HG02870 (cell line): ENCODE results near the gene GALNT9.
"Not testable (repeated sequence)": the region's sequence is repeated elsewhere in the genome, so short reads cannot be mapped to it uniquely, and the experiment has no call there.

Source experiments
- ATAC-seq: cut with Tn5 transposase; IDR thresholded peaks from one replicate; pipeline ENCODE4 v1.9.1; 2021; ENCODE audit warnings: mild to moderate bottlenecking, moderate library complexity; ENCODE audit not compliant: unreplicated experiment

The GALNT9 gene

GRCh38 chr12:132267873-132268272, 61.5 kb downstream of the GALNT9 start:
- no peak for ATAC-seq

GRCh38 chr12:132266802-132267201, 62.6 kb downstream of the GALNT9 start:
- ATAC-seq, result no peak

GRCh38 chr12:132266370-132266769, 63.0 kb downstream of the GALNT9 start:
- no peak for ATAC-seq

DNA sequence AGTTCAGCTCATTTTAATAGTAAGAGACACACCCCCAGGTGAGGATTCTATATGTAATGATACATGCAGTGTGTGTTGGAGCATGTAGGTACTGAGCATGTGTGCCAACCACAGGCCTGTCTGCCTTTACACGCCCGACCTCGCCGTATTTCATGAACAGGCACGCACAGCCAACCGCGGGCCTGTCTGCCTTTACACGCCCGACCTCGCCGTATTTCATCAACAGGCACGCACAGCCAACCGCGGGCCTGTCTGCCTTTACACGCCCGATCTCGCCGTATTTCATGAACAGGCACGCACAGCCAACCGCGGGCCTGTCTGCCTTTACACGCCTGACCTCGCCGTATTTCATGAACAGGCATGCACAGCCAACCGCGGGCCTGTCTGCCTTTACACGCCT, 63.6 kb downstream of the GALNT9 start:
- ATAC-seq, result not testable (repeated sequence)

DNA sequence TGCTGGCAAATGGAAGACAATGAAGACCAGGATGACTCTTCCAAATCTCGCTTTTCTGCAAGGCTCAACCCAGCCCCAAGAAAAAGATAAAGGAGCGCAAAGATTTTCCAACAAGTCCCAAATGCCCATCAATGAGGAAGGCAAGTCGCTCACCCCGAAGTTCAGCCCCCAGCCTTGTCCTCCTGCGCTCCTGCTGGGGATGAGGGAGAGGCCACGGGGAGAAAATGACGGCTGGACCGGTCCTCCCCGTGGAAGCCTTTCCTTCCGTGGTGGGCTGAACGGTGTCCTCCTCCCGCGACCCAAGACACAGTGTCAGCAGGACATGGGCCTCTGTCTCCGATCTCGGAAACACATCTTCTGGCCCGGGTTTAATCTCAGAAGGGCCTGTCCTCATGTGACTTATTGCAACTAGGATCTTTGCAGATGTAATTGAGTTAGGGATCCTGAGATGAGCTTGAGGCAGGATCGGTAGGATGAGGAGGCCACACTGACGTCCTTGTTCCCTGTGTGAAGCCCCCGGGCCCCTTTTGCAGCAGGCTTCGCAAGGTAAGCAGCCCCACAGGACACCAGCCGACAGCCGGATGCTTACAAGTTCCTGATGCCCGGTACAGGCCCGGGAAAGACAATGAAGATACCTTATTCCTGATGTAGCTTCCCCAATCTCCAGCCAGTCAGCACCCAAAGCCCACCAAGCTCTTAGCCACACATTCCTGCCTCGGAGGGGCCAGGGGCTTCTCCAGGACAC, 64.2 kb downstream of the GALNT9 start:
- ATAC-seq, result no peak

- ATAC-seq, result no peak
These were observed 65.0 kb downstream of the GALNT9 start for GRCh38 chr12:132264086-132265010.

DNA sequence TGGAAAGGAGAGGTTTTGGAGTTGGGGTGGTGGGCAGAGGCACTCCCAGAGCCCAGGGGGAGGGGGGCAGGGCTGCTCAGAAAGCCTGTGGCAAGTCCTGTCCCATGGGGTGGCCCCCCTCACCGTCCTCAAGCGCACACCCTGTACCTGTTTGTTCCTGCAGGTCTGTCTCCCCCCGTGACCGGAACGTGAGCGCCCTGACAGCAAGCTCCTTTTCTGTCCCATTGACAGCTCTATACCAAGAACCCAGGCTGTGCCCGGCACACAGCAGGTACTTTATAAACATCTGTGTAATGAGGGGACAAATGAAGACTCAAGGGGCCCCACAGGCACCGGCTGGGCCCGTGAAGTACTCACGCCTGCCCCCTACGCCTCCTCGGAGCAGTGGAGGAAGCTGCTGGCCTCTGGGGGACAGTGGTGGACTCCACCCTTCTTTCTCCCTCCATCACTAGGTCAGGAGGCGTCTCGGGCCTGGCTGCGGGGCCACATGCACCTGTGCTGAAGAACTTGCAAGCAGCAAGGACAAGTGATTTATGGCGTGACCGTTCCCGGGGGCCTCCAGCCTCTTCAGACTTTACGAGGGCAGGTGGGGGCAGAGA, 65.8 kb downstream of the GALNT9 start:
- no peak for ATAC-seq

- ATAC-seq, result no peak
These were observed 66.4 kb downstream of the GALNT9 start for GRCh38 chr12:132263061-132263360.

- ATAC-seq, result no peak
These were observed 66.9 kb downstream of the GALNT9 start for GRCh38 chr12:132262256-132263060.

- no peak for ATAC-seq
These were observed 67.9 kb downstream of the GALNT9 start for GRCh38 chr12:132261328-132262138.

DNA sequence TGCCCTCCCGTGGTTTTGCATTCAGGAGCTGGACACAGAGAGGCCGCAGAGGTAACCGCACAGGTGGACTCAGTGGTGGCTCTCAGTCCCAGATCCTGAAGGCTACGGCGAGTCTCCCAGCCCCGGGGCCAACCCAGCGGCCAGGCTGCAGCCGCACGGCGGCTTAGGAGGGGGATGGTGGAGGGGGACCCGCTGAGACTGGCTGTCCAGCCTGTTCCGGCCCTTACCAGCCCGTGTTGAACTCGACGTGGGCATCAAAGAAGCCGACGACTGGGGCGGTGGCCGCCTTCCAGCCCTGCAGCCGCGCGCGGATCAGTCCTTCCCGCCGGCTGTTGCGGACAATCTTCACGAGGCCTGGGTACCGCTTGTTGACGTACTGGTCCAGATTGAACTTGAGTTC, 68.7 kb downstream of the GALNT9 start:
- ATAC-seq, result no peak

GRCh38 chr12:132259872-132260695, 69.3 kb downstream of the GALNT9 start:
- no peak for ATAC-seq

DNA sequence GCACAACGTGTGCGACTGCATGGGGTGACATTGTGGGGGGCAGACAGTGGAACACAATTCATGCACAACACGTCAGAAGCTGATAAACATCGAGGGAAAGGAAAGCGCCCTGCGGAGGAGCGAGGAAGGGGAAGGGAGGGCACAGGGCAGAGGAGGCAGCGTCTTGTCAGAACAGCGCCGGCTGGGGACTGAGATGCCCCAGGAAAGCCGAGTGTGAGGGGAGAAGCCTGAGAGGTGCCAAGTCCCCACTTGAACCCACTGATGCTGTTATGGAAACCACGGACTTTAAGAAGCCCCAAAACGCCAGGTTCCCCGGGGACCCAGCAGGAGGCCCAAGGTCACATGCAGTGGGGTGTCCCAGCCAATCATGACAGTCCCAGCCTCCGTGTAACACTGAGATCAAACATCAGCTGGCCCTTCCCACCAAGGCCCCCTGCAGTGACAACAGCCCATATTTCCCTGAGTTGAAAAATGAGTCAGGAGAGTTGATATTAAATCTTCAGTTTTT, 70.0 kb downstream of the GALNT9 start:
- no peak for ATAC-seq

- no peak for ATAC-seq
These were observed 70.8 kb downstream of the GALNT9 start for GRCh38 chr12:132258543-132258942.

DNA sequence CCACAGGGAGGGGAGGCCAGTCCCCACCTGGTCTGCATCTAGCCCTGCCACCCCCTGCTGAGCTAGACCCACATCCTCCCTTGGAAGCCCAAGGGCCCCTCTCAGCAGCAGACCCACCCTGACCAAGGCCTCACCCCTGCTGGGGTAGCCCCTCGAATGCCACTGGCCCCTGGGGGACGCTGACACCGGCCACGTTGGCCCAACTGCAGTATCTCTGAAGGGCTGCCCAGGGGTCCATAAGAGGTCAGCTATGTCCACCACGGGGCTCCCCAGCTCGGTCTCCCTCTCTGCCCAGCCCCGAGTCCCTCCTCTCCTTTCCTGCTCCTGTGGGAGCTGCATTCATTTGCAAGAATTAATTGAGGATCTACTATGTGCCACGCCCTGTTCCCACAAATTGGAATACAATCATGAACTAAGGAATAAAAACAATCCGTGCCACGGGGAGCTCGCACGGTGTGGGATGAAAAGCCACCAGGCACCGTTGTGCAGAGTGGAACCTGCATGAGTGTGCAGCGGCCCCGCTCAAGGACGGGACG, 71.4 kb downstream of the GALNT9 start:
- no peak for ATAC-seq

DNA sequence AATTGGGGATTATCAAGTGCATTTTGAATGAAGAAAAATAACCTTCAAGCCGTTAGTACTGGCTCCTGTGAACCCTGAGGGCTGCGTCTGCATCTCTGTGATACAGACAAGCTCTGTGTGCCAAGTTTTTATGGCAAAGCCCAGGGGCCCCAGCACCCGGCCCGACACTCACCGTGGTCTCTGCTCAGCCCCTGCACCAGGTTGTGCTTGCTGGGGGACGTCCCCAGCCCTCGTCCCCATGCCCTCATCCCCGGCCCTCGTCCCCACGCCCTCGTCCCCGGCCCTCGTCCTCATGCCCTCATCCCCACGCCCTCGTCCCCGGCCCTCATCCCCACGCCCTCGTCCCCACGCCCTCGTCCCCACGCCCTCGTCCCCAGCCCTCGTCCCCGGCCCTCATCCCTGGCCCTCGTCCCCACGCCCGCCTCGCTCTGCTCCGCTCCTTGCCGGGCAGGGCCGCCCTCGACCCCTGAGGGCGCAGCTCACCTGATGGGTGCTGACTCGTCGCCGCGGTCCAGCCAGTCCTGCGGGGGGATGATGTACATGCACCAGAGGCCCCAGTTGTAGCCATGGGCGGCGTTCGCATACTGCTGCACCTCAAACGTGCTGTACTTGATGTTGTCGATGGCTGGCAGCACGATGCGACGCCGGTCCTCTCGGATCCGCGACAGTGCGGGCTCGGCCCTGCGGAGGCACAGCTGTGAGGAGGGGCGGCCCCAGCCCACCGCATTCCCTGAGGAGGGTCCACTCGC, 72.0 kb downstream of the GALNT9 start:
- no peak for ATAC-seq

GRCh38 chr12:132256646-132257045, 72.7 kb downstream of the GALNT9 start:
- ATAC-seq, result no peak

GRCh38 chr12:132255642-132256041, 73.7 kb downstream of the GALNT9 start:
- no peak for ATAC-seq
